Cardiac muscle cell (in vitro differentiated cells and primary cell): ENCODE measurements around the gene RPA3. TPM values are rescaled to one million over a fixed set of nuclear protein-coding genes. Genes with fewer than 3 reads are reported as not detected.

Experiments used
- DNase-seq, 2 donors: peaks; one replicate each; pipeline versions ENCODE4 v3.0.0 to v3.0.0-alpha.2; 2010 to 2017; ENCODE audit warnings: low read depth in 1 of 2, low spot score in 1 of 2
- H3K27ac ChIP-seq: fragments of 200-600 bp; sonication (generic); 2 replicates; pipeline ENCODE4 v1.5.1; 2016
- H3K27me3 ChIP-seq: fragments of 200-600 bp; sonication (generic); 2 replicates; pipeline ENCODE4 v1.6.0; 2016; ENCODE audit warnings: control low read depth
- H3K36me3 ChIP-seq: fragments of 200-600 bp; sonication (generic); 2 replicates; pipeline ENCODE4 v1.5.1; 2016; ENCODE audit warnings: control low read depth
- H3K4me1 ChIP-seq: fragments of 200-600 bp; sonication (generic); 2 replicates; pipeline ENCODE4 v1.8.1; 2017; ENCODE audit warnings: low read depth, mild to moderate bottlenecking, mixed run types
- H3K4me3 ChIP-seq: fragments of 200-600 bp; sonication (generic); 2 replicates; pipeline ENCODE4 v1.5.1; 2016; ENCODE audit warnings: mild to moderate bottlenecking
- H3K9me3 ChIP-seq: fragments of 200-600 bp; sonication (generic); 2 replicates; pipeline ENCODE4 v1.5.1; 2017; ENCODE audit warnings: low read depth, mild to moderate bottlenecking, control low read depth
- CTCF ChIP-seq: IDR thresholded peaks from 2 replicates; pipeline ENCODE4 v1.5.1; 2012; ENCODE audit warnings: low read depth, mild to moderate bottlenecking, low read length
- polyA plus RNA-seq: library from polyadenylated mRNA; unstranded; fragments of >200 nt; fragmentation: Nextera tagmentation; extraction: Ambion mirVana; gene quantifications from 2 replicates; pipeline ENCODE4 v1.2.1, GENCODE V29; 2016
- total RNA-seq: library from RNA; depleted of rRNA; stranded (reverse); fragments of >200 nt; gene quantifications from 2 replicates; pipeline ENCODE4 v1.2.3, GENCODE V29; 2016

RPA3 gene
- total and polyA plus RNA-seq, 2 experiments from 2014 or later, result 16.6 to 75.8 TPM

- H3K27ac ChIP-seq, result no peak overlapping the region
- no peaks in the 10 kb centered on the region for H3K36me3 ChIP-seq
- no peaks in the 10 kb centered on the region for H3K27me3 ChIP-seq
- H3K4me1 ChIP-seq, result no peaks in the 10 kb centered on the region
- DNase-seq, result peak; percentile 29 to 40
- no peak overlapping the region for H3K4me3 ChIP-seq
- TF ChIP-seq CTCF, result peak; percentile 55
- no peaks in the 10 kb centered on the region for H3K9me3 ChIP-seq
Observed at GRCh38 chr7:7653593-7654187, 64.7 kb downstream of the RPA3 start.

- Histone ChIP-seq H3K4me3 (no peak overlapping the region), H3K4me1 (no peaks in the 10 kb centered on the region), H3K36me3 (no peaks in the 10 kb centered on the region), H3K9me3 (no peaks in the 10 kb centered on the region), H3K27me3 (no peaks in the 10 kb centered on the region), H3K27ac (no peak overlapping the region)
- DNase-seq, result no peak
- no peak for TF ChIP-seq CTCF
Observed at GRCh38 chr7:7652798-7653540, 65.4 kb downstream of the RPA3 start.

- no peak for DNase-seq
- H3K36me3 ChIP-seq, result no peaks in the 10 kb centered on the region
- no peaks in the 10 kb centered on the region for H3K27me3 ChIP-seq
- no peak overlapping the region for H3K27ac ChIP-seq
- H3K4me3 ChIP-seq, result no peak overlapping the region
- no peaks in the 10 kb centered on the region for H3K4me1 ChIP-seq
- H3K9me3 ChIP-seq, result no peaks in the 10 kb centered on the region
- no peak for TF ChIP-seq CTCF
Observed at GRCh38 chr7:7651479-7651878, 66.9 kb downstream of the RPA3 start.

GRCh38 chr7:7650682-7651206, 67.7 kb downstream of the RPA3 start:
- no peaks in the 10 kb centered on the region for H3K9me3 ChIP-seq
- TF ChIP-seq CTCF, result no peak
- H3K27me3 ChIP-seq, result no peaks in the 10 kb centered on the region
- no peak for DNase-seq
- no peaks in the 10 kb centered on the region for H3K36me3 ChIP-seq
- no peak overlapping the region for H3K4me3 ChIP-seq
- no peak overlapping the region for H3K27ac ChIP-seq
- no peaks in the 10 kb centered on the region for H3K4me1 ChIP-seq

- H3K4me1 ChIP-seq, result no peaks in the 10 kb centered on the region
- H3K9me3 ChIP-seq, result no peaks in the 10 kb centered on the region
- H3K36me3 ChIP-seq, result no peaks in the 10 kb centered on the region
- no peaks in the 10 kb centered on the region for H3K27me3 ChIP-seq
- H3K27ac ChIP-seq, result no peak overlapping the region
- no peak for DNase-seq
- TF ChIP-seq CTCF, result no peak
- H3K4me3 ChIP-seq, result no peak overlapping the region
Observed at GRCh38 chr7:7647495-7648036, 70.8 kb downstream of the RPA3 start.
